Panc1 (cell line): ENCODE data around the gene VWA7. TPM values are rescaled to one million over a fixed set of nuclear protein-coding genes. Genes with fewer than 3 reads are reported as not detected.

Experiments used
- ATAC-seq: fragments of 200-7000 bp; cut with Tn5 transposase; 2 replicates; pipeline ENCODE4 v1.9.1; 2020; ENCODE audit warnings: mild to moderate bottlenecking, moderate library complexity
- BruUV-seq: library from RNA; stranded (reverse); fragments of 400-500 nt; replicated peaks from 2 replicates; lab custom pipeline; 2021; lab: Mats Ljungman, UMichigan
- CTCF ChIA-PET: fragments of 300-600 bp; sonication (Branson Sonifier 250); formaldehyde crosslinking; loops from one replicate; lab custom pipeline; 2022; ENCODE audit warnings: antibody characterized with exemption; lab: Charles Lee
- POLR2A ChIA-PET: fragments of 300-600 bp; sonication (Branson Sonifier 250); formaldehyde crosslinking; loops from one replicate; lab custom pipeline; 2022; ENCODE audit warnings: antibody characterized with exemption; lab: Charles Lee
- DNase-seq: peaks from one replicate; pipeline ENCODE4 v3.0.0-alpha.2; 2010; ENCODE audit warnings: low read depth, low spot score
- H3K27ac ChIP-seq: 2 replicates; pipeline ENCODE4 v1.5.1; 2011; ENCODE audit warnings: mild to moderate bottlenecking, low read length, inconsistent platforms
- H3K27me3 ChIP-seq: fragments of 200-500 bp; sonication (Bioruptor generic); 2 replicates; pipeline ENCODE4 v1.6.0; 2014; ENCODE audit warnings: low read length, inconsistent platforms; ENCODE audit not compliant: control insufficient read depth, insufficient read depth
- H3K36me3 ChIP-seq: fragments of 200-500 bp; sonication (Bioruptor generic); 2 replicates; pipeline ENCODE4 v1.5.1; 2014; ENCODE audit warnings: inconsistent platforms, mild to moderate bottlenecking, low read length, moderate library complexity; ENCODE audit not compliant: control insufficient read depth, insufficient read depth
- H3K4me1 ChIP-seq: 2 replicates; pipeline ENCODE4 v1.5.1; 2011; ENCODE audit warnings: inconsistent platforms, mild to moderate bottlenecking, low read length, moderate library complexity; ENCODE audit not compliant: control insufficient read depth, insufficient read depth
- H3K4me3 ChIP-seq, 2 experiments: 2 replicates each; pipeline ENCODE4 v1.5.1; 2011 to 2012; ENCODE audit warnings: low read depth in 2 of 2, low read length in 2 of 2, mild to moderate bottlenecking in 2 of 2, inconsistent platforms in 1 of 2, moderate library complexity in 1 of 2
- H3K9me3 ChIP-seq: fragments of 200-500 bp; sonication (Bioruptor generic); 2 replicates; pipeline ENCODE4 v1.5.1; 2014; ENCODE audit warnings: low read depth, mild to moderate bottlenecking, inconsistent platforms, low read length, moderate library complexity; ENCODE audit not compliant: control insufficient read depth, insufficient read depth
- POLR2AphosphoS5 ChIP-seq: IDR thresholded peaks from 2 replicates; pipeline ENCODE4 v1.6.1; 2012; ENCODE audit warnings: mild to moderate bottlenecking, low read depth, low read length, moderate library complexity
- SIN3A ChIP-seq: IDR thresholded peaks from 2 replicates; pipeline ENCODE4 v1.6.1; 2012; ENCODE audit warnings: low read depth, mild to moderate bottlenecking, low read length, moderate library complexity, borderline replicate concordance; ENCODE audit not compliant: insufficient read depth
- TCF7L2 ChIP-seq: IDR thresholded peaks from 2 replicates; pipeline ENCODE4 v1.6.1; 2011; ENCODE audit warnings: mild to moderate bottlenecking, low read depth, low read length, inconsistent platforms
- in situ Hi-C: cut with HindIII; loops from 2 replicates; pipeline ENCODE4 v1.10.0; 2016; ENCODE audit warnings: low sequenced_read_pairs, low pct_unique_long_range_greater_than_20kb
- intact Hi-C: fragments of 100-400 bp; cut with micrococcal nuclease; formaldehyde crosslinking; loops from one replicate; pipeline ENCODE4 v1.10.0; 2022; ENCODE audit not compliant: unreplicated experiment
- total RNA-seq: library from RNA; stranded (reverse); gene quantifications from one replicate; pipeline ENCODE4 v1.2.1, GENCODE V29; 2021; ENCODE audit not compliant: unreplicated experiment
- TF ChIP-seq, protein P1 (sequence below): fragments of 450-650 bp; IDR thresholded peaks from 2 replicates; pipeline ENCODE4 v1.5.1; 2017; ENCODE audit warnings: mild to moderate bottlenecking
- TF ChIP-seq, protein P2 (sequence below), 2 experiments: IDR thresholded peaks; 2 replicates each; pipeline ENCODE4 v1.6.1; 2011 to 2012; ENCODE audit warnings: low read depth in 2 of 2, control low read depth in 1 of 2, low read length in 1 of 2, mild to moderate bottlenecking in 1 of 2, moderate library complexity in 1 of 2; ENCODE audit not compliant: insufficient read depth in 1 of 2

VWA7 gene
- total RNA-seq, 1 experiment from 2014 or later = 4.3 TPM

DNA sequence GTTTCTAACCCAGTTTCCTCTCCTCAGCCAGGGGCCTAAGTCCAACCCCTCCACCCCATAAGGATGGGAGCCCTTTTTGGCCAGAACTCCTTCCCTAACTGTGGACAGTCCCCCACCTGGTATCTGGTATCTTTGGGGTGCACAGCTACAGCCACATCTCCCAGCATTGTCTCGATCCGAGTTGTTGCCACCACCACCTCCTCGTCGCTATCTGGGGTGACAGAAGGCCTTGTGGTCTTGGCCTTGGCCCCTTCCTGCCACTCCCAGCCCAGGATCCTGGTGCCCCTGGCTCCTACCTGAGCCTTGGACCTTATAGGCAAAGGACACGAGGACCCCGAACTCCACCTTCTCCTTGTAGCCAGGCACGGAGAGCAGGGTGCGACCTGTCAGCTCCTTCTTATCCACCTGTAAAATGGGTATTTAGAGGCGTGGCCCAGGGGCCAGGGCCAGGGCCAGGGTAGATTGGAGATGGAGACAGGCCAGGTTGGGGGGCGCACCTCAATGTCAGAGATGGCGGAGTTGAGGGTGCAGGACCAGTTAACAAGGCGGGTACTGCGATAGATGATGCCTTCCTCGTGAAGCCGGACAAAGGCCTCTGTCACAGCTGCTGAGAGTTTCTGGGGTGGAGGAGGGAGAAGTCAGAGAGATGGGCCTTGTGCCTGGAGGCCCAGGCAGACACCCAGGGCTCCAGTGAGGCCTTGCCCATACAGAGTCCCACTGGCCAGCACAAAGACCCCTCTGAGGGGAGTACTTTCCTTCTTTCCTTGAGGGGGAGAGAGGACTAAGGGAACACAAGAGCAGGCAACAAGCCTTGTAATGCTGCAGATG is 7.2 kb upstream of the VWA7 start:
- Histone ChIP-seq H3K36me3 (peaks cover 6% of the 10 kb centered on the region; the same call in 1 of the 2 replicates), H3K9me3 (no peaks in the 10 kb centered on the region), H3K27ac (no peak overlapping the region), H3K27me3 (no peaks in the 10 kb centered on the region), H3K4me3 (no peak overlapping the region), H3K4me1 (no peaks in the 10 kb centered on the region)
- TF ChIP-seq, protein P1, sequence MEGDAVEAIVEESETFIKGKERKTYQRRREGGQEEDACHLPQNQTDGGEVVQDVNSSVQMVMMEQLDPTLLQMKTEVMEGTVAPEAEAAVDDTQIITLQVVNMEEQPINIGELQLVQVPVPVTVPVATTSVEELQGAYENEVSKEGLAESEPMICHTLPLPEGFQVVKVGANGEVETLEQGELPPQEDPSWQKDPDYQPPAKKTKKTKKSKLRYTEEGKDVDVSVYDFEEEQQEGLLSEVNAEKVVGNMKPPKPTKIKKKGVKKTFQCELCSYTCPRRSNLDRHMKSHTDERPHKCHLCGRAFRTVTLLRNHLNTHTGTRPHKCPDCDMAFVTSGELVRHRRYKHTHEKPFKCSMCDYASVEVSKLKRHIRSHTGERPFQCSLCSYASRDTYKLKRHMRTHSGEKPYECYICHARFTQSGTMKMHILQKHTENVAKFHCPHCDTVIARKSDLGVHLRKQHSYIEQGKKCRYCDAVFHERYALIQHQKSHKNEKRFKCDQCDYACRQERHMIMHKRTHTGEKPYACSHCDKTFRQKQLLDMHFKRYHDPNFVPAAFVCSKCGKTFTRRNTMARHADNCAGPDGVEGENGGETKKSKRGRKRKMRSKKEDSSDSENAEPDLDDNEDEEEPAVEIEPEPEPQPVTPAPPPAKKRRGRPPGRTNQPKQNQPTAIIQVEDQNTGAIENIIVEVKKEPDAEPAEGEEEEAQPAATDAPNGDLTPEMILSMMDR = no peak
- no peak for TF ChIP-seq SIN3A
- no peak for TF ChIP-seq TCF7L2
- TF ChIP-seq, protein P2, sequence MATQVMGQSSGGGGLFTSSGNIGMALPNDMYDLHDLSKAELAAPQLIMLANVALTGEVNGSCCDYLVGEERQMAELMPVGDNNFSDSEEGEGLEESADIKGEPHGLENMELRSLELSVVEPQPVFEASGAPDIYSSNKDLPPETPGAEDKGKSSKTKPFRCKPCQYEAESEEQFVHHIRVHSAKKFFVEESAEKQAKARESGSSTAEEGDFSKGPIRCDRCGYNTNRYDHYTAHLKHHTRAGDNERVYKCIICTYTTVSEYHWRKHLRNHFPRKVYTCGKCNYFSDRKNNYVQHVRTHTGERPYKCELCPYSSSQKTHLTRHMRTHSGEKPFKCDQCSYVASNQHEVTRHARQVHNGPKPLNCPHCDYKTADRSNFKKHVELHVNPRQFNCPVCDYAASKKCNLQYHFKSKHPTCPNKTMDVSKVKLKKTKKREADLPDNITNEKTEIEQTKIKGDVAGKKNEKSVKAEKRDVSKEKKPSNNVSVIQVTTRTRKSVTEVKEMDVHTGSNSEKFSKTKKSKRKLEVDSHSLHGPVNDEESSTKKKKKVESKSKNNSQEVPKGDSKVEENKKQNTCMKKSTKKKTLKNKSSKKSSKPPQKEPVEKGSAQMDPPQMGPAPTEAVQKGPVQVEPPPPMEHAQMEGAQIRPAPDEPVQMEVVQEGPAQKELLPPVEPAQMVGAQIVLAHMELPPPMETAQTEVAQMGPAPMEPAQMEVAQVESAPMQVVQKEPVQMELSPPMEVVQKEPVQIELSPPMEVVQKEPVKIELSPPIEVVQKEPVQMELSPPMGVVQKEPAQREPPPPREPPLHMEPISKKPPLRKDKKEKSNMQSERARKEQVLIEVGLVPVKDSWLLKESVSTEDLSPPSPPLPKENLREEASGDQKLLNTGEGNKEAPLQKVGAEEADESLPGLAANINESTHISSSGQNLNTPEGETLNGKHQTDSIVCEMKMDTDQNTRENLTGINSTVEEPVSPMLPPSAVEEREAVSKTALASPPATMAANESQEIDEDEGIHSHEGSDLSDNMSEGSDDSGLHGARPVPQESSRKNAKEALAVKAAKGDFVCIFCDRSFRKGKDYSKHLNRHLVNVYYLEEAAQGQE (IDR thresholded peaks at IDR 0.05; ENCODE audit: insufficient read depth in 1 of 2, low read depth in 2 of 2, low read length in 1 of 2) = no peak
- TF ChIP-seq POLR2AphosphoS5 = no peak
- intact Hi-C loops = no loop called here
- in situ Hi-C loops = no loop called here
- CTCF ChIA-PET = no interaction called here
- BruUV-seq = no TSS peak
- DNase-seq (no peak), ATAC-seq (no peak)
- POLR2A ChIA-PET = interaction anchor here (0.6 kb wide), 1 partner anchor 72 kb away, joined by 3 read pairs; no protein-coding TSS in a partner anchor

DNA sequence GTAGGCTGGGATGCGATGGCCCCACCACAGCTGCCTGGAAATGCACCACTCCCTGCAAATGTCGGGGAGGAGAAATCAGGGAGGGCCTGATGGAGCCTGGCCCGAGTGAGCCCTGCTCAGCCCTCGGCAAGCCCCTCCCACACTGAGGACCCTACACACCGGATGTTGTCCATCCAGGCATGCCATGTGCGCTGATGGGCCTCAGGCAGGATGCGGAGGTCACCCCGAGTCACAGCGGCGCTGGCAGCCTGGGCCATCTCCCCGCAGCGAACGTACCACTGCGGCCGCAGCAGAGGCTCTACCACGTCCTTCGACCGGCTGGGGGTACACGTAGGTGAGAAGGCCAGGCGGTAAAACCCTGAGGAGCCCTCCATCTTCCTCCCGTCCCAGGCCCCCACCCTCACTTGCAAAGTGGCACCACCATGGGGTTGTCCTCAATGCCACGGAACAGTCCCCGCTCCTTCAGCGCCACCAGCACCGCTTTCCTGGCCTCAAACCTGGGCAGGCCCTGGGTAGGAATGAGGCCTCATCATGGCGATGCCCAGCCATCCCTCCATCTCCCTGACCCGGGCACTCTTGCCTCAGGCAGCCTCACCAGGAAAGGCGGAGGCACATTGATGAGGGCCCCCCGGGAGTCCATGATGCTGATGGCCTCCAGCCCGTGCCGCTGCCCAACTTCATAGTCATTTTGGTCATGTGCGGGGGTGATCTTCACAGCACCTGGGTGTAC is 5.2 kb upstream of the VWA7 start:
- ATAC-seq (no peak), DNase-seq (no peak)
- H3K4me1 ChIP-seq = peaks cover 7% of the 10 kb centered on the region
- POLR2A ChIA-PET = no interaction called here
- no peak overlapping the region for H3K4me3 ChIP-seq
- TF ChIP-seq SIN3A (no peak), TCF7L2 (no peak), POLR2AphosphoS5 (no peak; the same call in 1 of the 2 replicates)
- TF ChIP-seq, protein P1 = no peak
- TF ChIP-seq, protein P2 (IDR thresholded peaks at IDR 0.05; ENCODE audit: insufficient read depth in 1 of 2, low read depth in 2 of 2, low read length in 1 of 2) = no peak
- CTCF ChIA-PET = no interaction called here
- no peaks in the 10 kb centered on the region for H3K27me3 ChIP-seq
- H3K36me3 ChIP-seq = no peaks in the 10 kb centered on the region
- in situ Hi-C loops = no loop called here
- intact Hi-C loops = no loop called here
- no TSS peak for BruUV-seq
- no peak overlapping the region for H3K27ac ChIP-seq
- H3K9me3 ChIP-seq = no peaks in the 10 kb centered on the region
